Measurements from ENCODE around the gene UBR3.
A peak's percentile ranks its signal among the peaks of the same experiment; 100 is the strongest.
"Not testable (repeated sequence)": the region's sequence is repeated elsewhere in the genome, so short reads cannot be mapped to it uniquely, and the experiment has no call there.

The UBR3 gene

GRCh38 chr2:170095380-170095779 lies 268.1 kb downstream of the UBR3 start:
- no peak for DNase-seq (ENCODE audit: low read depth, low spot score)

GRCh38 chr2:170098626-170099312 lies 271.5 kb downstream of the UBR3 start:
- no peak for DNase-seq (ENCODE audit: low read depth, low spot score)

GRCh38 chr2:170101789-170102188 lies 274.5 kb downstream of the UBR3 start:
- peak; percentile 32 for DNase-seq (ENCODE audit: low read depth, low spot score)

GRCh38 chr2:170106102-170106840 lies 279.0 kb downstream of the UBR3 start:
- no peak for DNase-seq (ENCODE audit: low read depth, low spot score)

GRCh38 chr2:170113168-170113894 lies 286.1 kb downstream of the UBR3 start:
- no peak for DNase-seq (ENCODE audit: low read depth, low spot score)

GRCh38 chr2:170115501-170116229 lies 288.4 kb downstream of the UBR3 start:
- DNase-seq (ENCODE audit: low read depth, low spot score) = no peak

- no peak for DNase-seq (ENCODE audit: low read depth, low spot score)
These were observed 291.4 kb downstream of the UBR3 start for GRCh38 chr2:170118641-170119040.

- DNase-seq (ENCODE audit: low read depth, low spot score) = not testable (repeated sequence)
These were observed 292.1 kb downstream of the UBR3 start for GRCh38 chr2:170119326-170119725.

- DNase-seq (ENCODE audit: low read depth, low spot score) = no peak
These were observed 294.4 kb downstream of the UBR3 start for GRCh38 chr2:170121689-170122088.

GRCh38 chr2:170122883-170123547 lies 295.8 kb downstream of the UBR3 start:
- DNase-seq (ENCODE audit: low read depth, low spot score) = no peak

- no peak for DNase-seq (ENCODE audit: low read depth, low spot score)
These were observed 296.3 kb downstream of the UBR3 start for GRCh38 chr2:170123593-170123992.

- DNase-seq (ENCODE audit: low read depth, low spot score) = not testable (repeated sequence)
These were observed 299.0 kb downstream of the UBR3 start for GRCh38 chr2:170126138-170126728.
